Panc1 (cell line): Measurements from ENCODE around the gene JMJD1C. TPM values are rescaled to one million over a fixed set of nuclear protein-coding genes. Genes with fewer than 3 reads are reported as not detected.

Experiments used
- ATAC-seq: fragments of 200-7000 bp; cut with Tn5 transposase; 2 replicates; pipeline ENCODE4 v1.9.1; 2020; ENCODE audit warnings: mild to moderate bottlenecking, moderate library complexity
- BruUV-seq: library from RNA; stranded (reverse); fragments of 400-500 nt; replicated peaks from 2 replicates; lab custom pipeline; 2021; lab: Mats Ljungman, UMichigan
- CTCF ChIA-PET: fragments of 300-600 bp; sonication (Branson Sonifier 250); formaldehyde crosslinking; loops from one replicate; lab custom pipeline; 2022; ENCODE audit warnings: antibody characterized with exemption; lab: Charles Lee
- POLR2A ChIA-PET: fragments of 300-600 bp; sonication (Branson Sonifier 250); formaldehyde crosslinking; loops from one replicate; lab custom pipeline; 2022; ENCODE audit warnings: antibody characterized with exemption; lab: Charles Lee
- DNase-seq: peaks from one replicate; pipeline ENCODE4 v3.0.0-alpha.2; 2010; ENCODE audit warnings: low read depth, low spot score
- H3K27ac ChIP-seq: 2 replicates; pipeline ENCODE4 v1.5.1; 2011; ENCODE audit warnings: mild to moderate bottlenecking, low read length, inconsistent platforms
- H3K27me3 ChIP-seq: fragments of 200-500 bp; sonication (Bioruptor generic); 2 replicates; pipeline ENCODE4 v1.6.0; 2014; ENCODE audit warnings: low read length, inconsistent platforms; ENCODE audit not compliant: control insufficient read depth, insufficient read depth
- H3K36me3 ChIP-seq: fragments of 200-500 bp; sonication (Bioruptor generic); 2 replicates; pipeline ENCODE4 v1.5.1; 2014; ENCODE audit warnings: inconsistent platforms, mild to moderate bottlenecking, low read length, moderate library complexity; ENCODE audit not compliant: control insufficient read depth, insufficient read depth
- H3K4me1 ChIP-seq: 2 replicates; pipeline ENCODE4 v1.5.1; 2011; ENCODE audit warnings: inconsistent platforms, mild to moderate bottlenecking, low read length, moderate library complexity; ENCODE audit not compliant: control insufficient read depth, insufficient read depth
- H3K4me3 ChIP-seq, 2 experiments: 2 replicates each; pipeline ENCODE4 v1.5.1; 2011 to 2012; ENCODE audit warnings: low read depth in 2 of 2, low read length in 2 of 2, mild to moderate bottlenecking in 2 of 2, inconsistent platforms in 1 of 2, moderate library complexity in 1 of 2
- H3K9me3 ChIP-seq: fragments of 200-500 bp; sonication (Bioruptor generic); 2 replicates; pipeline ENCODE4 v1.5.1; 2014; ENCODE audit warnings: low read depth, mild to moderate bottlenecking, inconsistent platforms, low read length, moderate library complexity; ENCODE audit not compliant: control insufficient read depth, insufficient read depth
- CTCF ChIP-seq: fragments of 450-650 bp; IDR thresholded peaks from 2 replicates; pipeline ENCODE4 v1.5.1; 2017; ENCODE audit warnings: mild to moderate bottlenecking
- POLR2AphosphoS5 ChIP-seq: IDR thresholded peaks from 2 replicates; pipeline ENCODE4 v1.6.1; 2012; ENCODE audit warnings: mild to moderate bottlenecking, low read depth, low read length, moderate library complexity
- REST ChIP-seq, 2 experiments: IDR thresholded peaks; 2 replicates each; pipeline ENCODE4 v1.6.1; 2011 to 2012; ENCODE audit warnings: low read depth in 2 of 2, control low read depth in 1 of 2, low read length in 1 of 2, mild to moderate bottlenecking in 1 of 2, moderate library complexity in 1 of 2; ENCODE audit not compliant: insufficient read depth in 1 of 2
- SIN3A ChIP-seq: IDR thresholded peaks from 2 replicates; pipeline ENCODE4 v1.6.1; 2012; ENCODE audit warnings: low read depth, mild to moderate bottlenecking, low read length, moderate library complexity, borderline replicate concordance; ENCODE audit not compliant: insufficient read depth
- TCF7L2 ChIP-seq: IDR thresholded peaks from 2 replicates; pipeline ENCODE4 v1.6.1; 2011; ENCODE audit warnings: mild to moderate bottlenecking, low read depth, low read length, inconsistent platforms
- in situ Hi-C: cut with HindIII; loops from 2 replicates; pipeline ENCODE4 v1.10.0; 2016; ENCODE audit warnings: low sequenced_read_pairs, low pct_unique_long_range_greater_than_20kb
- intact Hi-C: fragments of 100-400 bp; cut with micrococcal nuclease; formaldehyde crosslinking; loops from one replicate; pipeline ENCODE4 v1.10.0; 2022; ENCODE audit not compliant: unreplicated experiment
- total RNA-seq: library from RNA; stranded (reverse); gene quantifications from one replicate; pipeline ENCODE4 v1.2.1, GENCODE V29; 2021; ENCODE audit not compliant: unreplicated experiment

Gene JMJD1C
- total RNA-seq, 1 experiment from 2014 or later, result 88.3 TPM

GRCh38 chr10:63407136-63407662 is 58.6 kb downstream of the JMJD1C start:
- BruUV-seq, result no TSS peak
- POLR2A ChIA-PET, result no interaction called here
- CTCF ChIA-PET, result no interaction called here

GRCh38 chr10:63396133-63396761 is 69.5 kb downstream of the JMJD1C start:
- no peak overlapping the region for H3K4me3 ChIP-seq
- TF ChIP-seq TCF7L2, result no peak
- TF ChIP-seq SIN3A, result no peak
- no peak for TF ChIP-seq REST (IDR thresholded peaks at IDR 0.05; ENCODE audit: insufficient read depth in 1 of 2, low read depth in 2 of 2, low read length in 1 of 2)
- no peak for TF ChIP-seq POLR2AphosphoS5
- no peak for TF ChIP-seq CTCF
- no peaks in the 10 kb centered on the region for H3K4me1 ChIP-seq
- no peaks in the 10 kb centered on the region for H3K36me3 ChIP-seq
- no TSS peak for BruUV-seq
- no peaks in the 10 kb centered on the region for H3K9me3 ChIP-seq
- no peak overlapping the region for H3K27ac ChIP-seq
- DNase-seq, result no peak
- CTCF ChIA-PET, result no interaction called here
- in situ Hi-C loops (no loop called here), intact Hi-C loops (no loop called here)
- H3K27me3 ChIP-seq, result no peaks in the 10 kb centered on the region
- POLR2A ChIA-PET, result interaction anchor here (0.7 kb wide), 1 partner anchor 13 kb away, joined by 5 read pairs; no protein-coding TSS in a partner anchor
- ATAC-seq, result no peak

More at GRCh38 chr10:63407136-63407662, 58.6 kb downstream of the JMJD1C start:
- in situ Hi-C loops (no loop called here), intact Hi-C loops (no loop called here)
- H3K27ac ChIP-seq, result no peak overlapping the region
- H3K36me3 ChIP-seq, result peaks cover 2% of the 10 kb centered on the region; the same call in 1 of the 2 replicates
- no peak for ATAC-seq
- no peak for DNase-seq
- no peaks in the 10 kb centered on the region for H3K9me3 ChIP-seq
- TF ChIP-seq SIN3A (no peak), TCF7L2 (no peak), CTCF (no peak), REST (IDR thresholded peaks at IDR 0.05; ENCODE audit: insufficient read depth in 1 of 2, low read depth in 2 of 2, low read length in 1 of 2) (no peak), POLR2AphosphoS5 (no peak)
- no peak overlapping the region for H3K4me3 ChIP-seq
- H3K4me1 ChIP-seq, result 0 out of 2 replicates have a peak, but pooled peaks cover 7% of the 10 kb centered on the region
- no peaks in the 10 kb centered on the region for H3K27me3 ChIP-seq
